Hematopoietic multipotent progenitor cell treated with erythropoietin and hydrocortisone succinate and interleukin-3 and kit ligand, for 6 days (in vitro differentiated cells): ENCODE results near the gene CEP85L.

Experiments
- DNase-seq: peaks from one replicate; pipeline ENCODE4 v3.0.0-alpha.2; 2015

CEP85L gene

DNA sequence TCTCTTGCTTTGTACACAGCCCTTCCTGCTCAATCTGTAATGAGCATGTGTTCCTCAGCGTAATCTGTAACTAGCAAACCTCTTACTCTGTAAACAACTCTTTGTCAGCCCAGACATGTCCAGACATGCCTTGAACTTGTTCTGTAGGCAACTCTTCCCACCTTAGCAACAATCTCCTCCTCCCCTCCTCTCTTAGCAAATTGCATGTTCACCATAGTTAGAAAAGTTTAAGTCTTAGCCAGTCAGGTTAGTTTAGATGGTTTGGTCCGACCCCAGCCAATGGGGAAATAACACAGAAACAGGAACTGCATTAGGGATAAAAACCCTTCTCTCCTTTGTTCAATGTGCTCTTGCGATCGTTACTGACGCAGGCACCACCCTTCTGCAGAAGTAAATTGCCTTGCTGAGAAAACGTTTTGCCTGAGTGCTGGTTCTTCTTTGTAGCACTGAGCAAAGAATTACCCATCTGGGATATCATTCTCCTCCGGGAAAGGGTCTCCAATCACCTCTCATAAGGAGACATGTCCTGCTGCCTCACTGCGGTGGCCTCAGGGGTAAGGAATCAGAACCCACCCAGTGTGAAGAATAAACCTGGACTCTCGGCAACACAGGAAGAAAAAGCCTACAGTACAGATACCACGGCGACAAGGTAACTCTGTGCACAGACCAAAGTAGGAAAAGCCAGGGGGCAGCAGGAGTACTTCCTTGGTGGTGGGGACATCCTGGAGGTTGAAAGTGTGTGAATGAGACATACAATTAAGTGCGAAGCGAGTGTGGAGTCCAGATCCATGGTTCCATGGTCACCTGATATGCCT, 77.1 kb downstream of the CEP85L start:
- peak; percentile 21 for DNase-seq

DNA sequence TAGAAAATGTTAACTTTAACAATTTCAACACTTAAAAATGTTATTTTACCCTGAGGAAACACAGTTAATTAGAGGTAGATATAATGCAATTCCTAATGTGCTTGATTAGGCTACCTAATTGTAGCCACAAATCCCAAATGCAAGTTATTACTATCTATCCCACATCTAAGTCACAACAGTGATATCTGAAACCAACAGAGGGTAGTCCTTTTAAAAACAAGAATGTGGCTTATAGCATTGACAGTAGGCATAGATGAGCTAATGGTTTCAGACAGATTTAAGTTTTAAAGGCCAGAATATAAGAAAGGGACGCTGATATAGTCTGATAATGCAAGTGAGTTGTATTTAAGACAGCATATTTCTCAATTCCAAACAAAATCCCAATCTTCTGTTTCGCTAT, 80.3 kb downstream of the CEP85L start:
- no peak for DNase-seq

DNA sequence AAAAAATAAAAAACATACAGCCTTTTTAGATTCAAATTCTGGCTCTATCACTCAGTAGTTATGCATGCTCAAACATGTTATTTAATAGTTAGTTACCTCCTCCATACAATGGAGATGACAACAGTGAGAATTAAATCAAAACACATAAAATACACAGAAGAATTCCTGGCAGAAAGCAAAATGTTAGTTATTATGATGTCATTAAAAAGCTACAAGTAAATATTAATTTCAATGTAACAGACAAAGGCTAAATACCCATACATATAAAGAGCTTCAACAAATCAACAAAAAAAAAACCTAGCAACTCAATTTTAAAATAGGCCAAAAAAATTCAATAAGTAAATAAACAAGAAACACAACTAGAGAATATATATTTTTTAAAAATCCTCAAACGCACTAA, 81.9 kb downstream of the CEP85L start:
- DNase-seq = no peak

DNA sequence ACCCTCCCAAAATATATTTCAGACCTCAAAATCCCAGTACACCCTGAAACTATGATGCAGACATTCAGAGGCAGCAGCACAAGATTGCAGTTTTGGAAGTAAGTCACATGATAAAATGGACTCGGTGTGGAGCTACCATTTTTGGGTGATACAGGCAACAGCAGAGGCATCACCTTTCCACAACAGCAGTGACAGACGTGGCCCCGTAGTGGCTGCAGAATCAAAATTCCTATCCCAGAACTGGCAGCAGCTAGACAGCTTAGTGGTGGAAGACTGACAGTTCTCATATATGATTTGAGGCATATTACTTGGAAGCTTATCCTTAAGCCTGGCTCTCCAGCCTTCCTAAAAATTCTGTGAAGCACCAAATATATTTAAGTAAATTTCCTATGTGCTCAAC, 83.4 kb downstream of the CEP85L start:
- no peak for DNase-seq

DNA sequence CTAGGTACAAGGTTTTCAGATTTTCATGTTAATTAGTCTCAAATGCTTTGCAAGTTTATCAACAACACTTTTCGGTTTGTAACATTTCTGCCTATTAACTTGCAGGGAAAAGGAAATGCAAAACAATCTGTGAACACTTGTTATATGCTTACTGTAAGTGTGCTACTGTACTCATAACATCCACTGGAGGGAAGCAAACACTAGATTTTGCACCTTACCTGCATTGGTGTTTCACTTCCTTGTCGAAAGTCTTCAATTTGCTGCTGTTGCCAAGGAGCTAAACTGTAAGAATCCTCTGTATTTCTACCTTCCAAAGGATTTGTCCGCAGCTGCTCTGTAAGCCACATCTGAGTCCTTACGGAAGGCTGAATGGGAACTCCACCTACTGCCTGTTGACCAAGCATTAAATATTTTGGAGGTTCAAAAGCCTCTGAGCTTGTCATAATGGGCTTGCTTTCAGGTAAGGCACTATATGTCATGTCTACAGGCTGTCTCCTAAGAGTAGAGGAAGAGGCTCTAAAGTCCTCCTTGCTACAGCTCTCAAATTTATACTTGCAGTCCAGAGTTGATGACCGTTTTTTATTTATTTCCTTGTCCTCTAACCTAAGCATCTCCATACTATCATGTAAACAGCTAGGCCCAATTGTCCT, 86.0 kb downstream of the CEP85L start:
- peak; percentile 60 for DNase-seq

DNA sequence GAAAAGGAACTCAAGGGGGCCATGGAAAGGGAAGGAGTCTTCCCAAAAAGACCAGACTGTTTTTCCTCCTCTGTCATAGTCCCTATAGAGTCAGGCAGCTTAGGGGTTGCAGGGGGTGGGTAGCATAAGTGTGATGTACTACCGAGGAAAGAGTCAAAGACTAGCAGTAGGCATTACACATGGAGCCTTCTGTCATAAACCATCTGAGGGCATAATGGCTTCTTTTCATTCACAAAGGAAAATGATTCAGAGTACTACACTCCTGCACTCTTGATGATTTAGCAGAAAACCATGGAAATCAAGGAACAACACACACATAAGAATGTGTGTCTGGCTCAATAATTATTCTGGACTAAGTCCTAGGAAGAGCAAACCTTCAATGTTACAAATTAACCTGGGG, 88.4 kb downstream of the CEP85L start:
- no peak for DNase-seq

DNA sequence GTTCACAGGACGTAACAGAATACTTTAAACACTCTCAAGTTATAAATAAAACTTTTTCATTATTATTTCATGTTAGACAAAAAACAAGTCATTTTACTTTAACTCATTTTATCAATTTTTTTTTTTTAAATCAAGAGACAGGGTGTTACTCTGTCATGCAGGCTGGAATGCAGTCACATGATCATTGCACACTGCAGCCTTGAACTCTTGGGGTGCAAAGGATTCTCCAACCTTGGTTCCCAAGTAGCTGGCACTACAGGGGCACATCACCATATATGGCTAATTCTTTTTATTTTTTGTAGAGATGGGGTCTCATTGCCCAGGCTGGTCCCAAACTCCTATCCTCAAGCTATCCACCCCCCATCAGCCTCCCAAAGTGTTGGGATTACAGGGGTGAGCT, 89.1 kb downstream of the CEP85L start:
- DNase-seq = no peak

DNA sequence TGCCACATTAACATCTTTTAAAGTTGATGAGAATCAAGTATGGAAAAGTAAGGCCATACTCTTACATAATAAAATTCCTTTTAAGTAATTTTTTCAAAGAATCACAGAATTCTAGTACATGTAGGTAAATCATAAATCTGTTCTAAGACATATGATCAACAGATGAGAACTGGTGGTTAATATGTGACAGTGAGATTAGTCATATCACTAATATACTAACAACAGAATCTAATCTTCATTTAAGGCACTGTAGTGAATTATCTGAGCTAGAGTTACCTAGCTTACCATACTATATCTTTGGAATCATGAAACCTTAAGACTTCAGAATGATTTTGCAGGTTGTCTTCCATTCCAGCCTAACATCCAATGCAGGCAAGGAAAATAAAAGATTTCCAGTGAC, 91.7 kb downstream of the CEP85L start:
- no peak for DNase-seq

DNA sequence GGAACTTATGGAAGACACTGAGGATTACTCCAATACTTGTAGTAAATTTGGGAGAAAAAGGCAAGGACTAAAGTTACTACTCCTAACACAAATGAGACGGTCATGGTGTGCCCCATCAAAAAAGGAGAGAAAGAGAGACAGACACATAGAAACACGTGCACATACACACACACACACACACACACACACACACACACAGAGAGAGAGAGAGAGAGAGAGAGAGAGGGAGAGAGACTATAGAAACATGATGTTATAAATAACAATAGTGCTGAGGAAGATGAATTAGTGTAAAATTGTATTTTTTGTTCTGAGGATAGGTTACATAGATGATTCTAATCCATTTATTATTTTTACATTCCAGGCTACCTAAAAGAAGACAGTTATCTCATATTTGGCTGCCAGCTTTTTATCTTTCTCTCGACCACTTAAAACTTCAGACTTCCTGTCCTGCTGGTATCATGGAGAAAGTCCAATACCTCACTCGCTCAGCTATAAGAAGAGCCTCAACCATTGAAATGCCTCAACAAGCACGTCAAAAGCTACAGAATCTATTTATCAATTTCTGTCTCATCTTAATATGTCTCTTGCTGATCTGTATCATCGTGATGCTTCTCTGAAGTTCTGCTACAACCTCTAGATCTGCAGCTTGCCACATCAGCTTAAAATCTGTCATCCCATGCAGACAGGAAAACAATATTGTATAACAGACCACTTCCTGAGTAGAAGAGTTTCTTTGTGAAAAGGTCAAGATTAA, 92.8 kb downstream of the CEP85L start:
- peak; percentile 57 for DNase-seq

DNA sequence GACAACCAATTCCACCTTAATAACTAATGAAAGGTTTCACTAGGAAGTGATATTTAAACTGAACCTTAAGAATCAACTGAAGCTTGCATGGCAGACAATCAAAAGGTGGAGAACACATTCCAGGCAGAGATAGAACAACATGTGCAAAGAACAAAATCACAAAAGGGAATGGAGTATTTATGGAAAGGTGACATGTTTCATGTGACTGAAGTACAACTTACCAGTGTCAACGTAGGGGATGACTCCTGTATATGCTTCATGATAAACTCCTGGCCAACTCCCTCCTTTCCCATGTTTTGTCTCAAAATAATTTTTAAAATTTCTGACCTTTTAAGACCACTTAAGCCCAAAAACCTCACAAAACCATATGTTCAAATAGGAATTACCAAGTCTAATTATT, 96.7 kb downstream of the CEP85L start:
- no peak for DNase-seq

DNA sequence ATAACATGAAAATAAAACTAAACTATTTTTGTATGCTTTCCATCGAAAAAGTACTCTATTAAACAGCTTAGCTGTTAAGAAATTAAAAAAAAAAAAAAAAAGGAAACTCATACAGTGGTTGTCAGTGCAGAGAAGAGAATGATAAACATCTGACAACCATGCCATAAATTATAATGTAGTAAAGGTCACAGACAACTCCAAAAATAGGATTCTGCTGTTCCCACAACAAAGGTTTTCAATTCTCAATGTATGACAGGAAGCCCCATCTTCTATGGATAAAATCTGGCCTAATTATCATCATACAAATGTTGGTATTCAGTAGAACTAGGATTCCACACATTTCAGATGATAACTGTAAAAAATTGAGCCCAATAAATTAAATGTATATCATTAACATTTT, 98.3 kb downstream of the CEP85L start:
- no peak for DNase-seq

DNA sequence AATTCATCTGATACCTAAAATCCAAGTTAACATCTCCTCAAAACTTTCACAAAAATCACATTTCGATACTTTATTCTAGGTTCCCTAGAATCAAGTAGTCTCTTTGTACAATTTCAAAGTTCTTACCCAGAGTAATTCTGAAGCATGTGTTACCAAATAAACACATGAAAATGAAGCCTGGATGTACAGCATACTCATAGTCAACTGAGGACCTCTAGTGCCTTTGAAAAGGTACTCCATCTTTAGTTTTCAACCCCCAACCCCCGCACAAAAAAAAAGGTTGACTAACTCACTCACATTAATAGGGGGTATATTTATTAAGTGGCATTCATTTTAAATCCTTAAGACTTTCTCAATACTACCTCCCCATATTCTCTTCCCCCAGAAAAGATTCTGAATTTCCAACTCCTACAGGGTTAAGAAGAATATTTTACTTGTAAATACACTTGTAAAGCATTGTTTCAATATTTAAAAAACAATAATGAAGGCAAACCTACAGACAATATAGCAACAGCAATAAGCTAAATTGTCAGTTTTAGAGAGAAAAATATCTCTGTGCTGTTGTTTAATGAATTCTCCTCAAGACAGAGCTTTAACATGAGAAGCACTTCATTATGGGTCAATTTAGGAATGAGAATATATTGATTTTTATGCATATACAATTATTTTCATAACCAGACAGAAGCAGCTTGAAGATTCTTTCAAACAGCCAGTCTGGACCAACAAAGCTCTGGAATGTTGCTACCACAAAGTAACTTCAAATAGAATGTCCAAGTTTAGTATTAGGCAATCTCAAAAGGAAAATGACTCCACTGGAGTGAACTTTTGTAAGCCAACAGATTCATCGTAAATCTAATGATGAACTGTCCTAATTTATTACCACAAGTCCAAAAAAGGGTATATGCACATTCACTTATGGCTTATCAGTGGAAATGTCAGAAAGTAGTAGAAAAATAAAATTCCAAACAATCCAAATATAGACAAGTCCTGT, 100.0 kb downstream of the CEP85L start:
- DNase-seq = peak; percentile 82

DNA sequence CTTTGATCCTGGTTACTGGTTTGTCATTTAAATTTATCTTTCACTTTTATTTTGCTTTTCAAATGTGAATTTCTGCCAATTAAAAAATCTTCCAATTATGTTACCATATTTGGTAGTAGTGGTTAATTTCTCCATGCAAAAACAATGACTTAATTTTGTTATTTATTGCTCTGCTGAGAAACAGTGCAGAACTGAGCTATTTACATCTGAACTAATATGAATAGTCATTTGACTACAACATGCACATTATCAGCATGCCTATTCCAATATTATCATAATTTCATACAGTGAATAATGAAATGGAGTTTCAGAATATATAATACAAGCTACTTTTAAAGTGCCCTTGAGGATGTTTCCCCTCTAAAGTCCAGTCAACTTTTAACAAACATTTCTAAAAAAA, 102.8 kb downstream of the CEP85L start:
- no peak for DNase-seq

DNA sequence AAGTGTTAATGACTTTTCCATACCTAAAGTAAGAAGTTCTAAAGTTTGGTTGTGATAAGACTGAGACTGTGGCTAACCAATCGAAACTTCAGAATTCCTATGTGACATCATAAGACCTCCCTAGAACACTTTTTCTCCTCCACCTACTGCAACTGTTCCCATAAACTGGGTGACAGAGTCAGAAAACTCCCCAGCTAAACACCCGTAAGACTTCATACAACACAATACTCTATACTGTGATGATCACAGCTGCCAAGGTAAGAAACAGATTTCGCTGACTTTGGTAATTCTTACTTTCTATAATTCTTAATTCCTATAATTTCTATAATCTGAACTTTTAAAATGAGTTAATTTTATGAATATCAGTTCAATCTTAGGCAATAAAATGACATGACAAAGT, 103.3 kb downstream of the CEP85L start, which contains the start of gene PLN:
Gene PLN, plus strand, starts transcription at position 161 of the 400 bp plus-strand sequence. CDS start 10,626 bp downstream, outside the sequence.
- no peak for DNase-seq

DNA sequence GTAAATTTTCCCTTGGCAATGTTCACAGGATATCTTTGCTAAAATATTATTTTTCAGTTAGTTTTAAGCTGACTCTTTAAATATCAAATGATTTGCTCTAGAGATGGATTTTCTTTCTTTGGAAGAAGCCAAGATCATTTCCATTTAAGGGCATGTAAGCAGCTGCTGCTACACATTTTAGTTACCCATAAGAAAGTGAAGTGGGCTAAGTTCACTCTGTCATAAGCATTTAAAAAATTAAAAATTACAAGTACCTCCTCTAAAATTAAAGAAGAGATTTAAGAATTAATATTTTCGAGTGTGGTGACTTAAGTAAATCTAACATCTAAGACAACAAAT, 104.5 kb downstream of the CEP85L start:
- no peak for DNase-seq

DNA sequence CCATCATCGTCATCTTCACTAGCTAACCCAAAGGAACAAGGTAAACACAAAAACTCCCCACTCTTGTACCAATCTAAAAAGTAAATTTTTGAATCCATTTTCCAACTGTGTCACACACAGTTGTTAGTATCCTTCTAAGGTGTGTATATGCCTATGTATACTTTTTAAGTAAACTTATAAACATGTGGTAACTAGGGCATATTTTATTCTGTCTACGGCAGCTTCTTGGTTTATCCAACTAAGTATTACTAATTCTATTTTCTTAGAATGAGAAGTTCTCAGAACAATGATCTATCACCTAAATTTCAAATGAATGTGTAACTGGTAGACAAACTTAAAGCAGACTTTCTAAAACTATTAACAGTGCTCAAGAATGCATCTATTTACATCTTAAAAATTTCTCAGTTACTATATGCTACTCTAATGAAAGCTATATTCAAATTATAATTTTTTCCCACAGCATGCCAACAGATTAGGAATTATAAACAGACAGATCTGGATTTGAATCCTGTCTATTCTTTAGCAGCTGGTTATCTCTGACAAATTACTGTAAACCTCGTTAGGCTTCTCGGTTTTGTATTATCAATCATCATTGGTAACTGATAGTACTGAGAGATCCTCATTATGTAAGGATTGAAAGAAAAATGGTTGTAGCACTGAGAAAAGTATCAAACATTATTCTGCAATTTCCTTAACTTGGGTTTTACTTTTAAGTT, 105.1 kb downstream of the CEP85L start:
- DNase-seq = no peak

DNA sequence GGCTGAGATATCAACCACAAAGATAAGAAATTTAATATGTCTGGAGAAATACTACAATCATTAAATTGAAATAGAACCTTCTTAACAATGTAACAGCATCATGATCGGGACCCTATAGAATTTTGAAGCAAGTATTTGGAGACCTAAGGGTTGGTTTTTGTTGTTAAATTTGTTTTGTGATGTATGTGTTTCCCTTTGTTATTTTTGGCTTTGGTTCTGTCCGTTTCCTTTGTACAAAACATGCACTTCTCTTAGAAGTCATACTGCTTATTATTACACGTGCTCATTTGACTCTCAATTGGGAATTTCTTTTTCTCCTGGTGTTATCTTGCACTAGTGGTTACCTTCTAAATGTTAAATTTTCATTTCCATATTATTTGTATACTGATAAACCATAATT, 107.3 kb downstream of the CEP85L start:
- DNase-seq = no peak

DNA sequence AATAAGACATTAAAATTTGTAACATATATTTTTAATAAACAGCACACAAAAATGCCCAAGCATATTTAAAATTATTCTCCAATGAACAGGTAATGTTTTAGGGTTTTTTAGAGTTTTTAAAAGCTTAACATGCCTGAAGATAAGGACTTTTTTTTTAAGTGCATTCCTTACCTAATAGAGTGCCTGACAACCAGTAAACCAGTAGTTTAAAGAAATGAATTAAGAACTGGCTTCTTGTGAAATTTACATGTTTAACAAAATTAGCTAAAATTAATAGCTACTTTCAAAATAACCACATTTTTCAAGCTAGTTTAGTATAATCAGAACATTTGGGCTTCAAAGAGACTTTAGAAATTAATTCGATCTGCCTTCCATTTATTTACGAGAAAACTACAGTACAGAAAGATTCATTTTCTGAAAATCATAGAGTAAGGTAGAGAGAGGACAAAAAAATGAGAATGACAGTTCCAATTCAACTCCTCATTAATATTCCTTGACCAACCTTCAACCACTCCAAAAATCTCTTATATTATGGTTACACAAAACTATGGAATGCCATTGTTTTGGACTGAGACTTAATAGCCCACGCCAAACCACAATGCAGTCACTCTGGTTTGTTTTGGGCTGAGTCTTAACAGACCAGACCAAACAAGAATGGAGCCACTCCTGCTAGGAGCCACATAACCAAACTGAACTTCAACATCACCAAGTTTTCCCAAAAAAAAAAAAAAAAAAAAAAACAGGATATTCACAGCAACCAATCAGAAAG, 109.0 kb downstream of the CEP85L start:
- no peak for DNase-seq

DNA sequence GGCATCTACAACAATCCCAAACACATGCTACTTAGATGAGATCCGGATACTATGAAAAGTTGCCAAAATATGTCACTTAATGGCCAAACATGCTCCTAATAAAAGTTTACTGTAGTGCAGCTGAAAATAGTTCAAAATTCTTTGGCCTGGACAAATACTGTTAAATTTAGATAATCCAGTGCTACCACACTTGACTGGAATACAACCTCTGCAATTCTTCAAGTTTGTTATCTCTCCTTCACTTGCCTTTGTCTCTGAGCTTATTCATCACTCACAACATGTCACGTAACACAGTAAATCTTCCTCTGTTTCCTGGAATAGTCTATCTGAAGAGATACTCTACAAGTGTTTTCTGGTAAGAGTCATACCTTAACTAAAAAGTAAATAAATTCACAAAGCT, 113.8 kb downstream of the CEP85L start:
- peak; percentile 8 for DNase-seq

DNA sequence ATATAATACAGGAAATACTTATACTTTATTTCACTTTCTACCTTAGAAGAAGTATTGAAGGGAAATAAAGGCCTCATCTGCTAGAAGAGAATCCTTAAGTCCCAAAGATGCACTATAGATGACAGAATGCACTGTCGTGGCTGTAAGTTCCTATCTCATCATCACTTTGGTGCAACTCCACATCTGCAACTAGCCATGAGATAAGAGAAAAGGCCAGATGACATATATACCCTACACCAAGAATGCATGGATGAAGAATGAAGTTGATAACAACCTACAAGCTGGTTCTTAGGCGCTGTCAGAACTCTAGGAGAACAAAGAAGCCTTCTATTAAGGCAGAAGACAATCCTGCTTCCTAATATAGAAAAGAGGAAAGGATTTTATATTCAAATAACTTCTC, 114.9 kb downstream of the CEP85L start:
- DNase-seq = peak; percentile 10

DNA sequence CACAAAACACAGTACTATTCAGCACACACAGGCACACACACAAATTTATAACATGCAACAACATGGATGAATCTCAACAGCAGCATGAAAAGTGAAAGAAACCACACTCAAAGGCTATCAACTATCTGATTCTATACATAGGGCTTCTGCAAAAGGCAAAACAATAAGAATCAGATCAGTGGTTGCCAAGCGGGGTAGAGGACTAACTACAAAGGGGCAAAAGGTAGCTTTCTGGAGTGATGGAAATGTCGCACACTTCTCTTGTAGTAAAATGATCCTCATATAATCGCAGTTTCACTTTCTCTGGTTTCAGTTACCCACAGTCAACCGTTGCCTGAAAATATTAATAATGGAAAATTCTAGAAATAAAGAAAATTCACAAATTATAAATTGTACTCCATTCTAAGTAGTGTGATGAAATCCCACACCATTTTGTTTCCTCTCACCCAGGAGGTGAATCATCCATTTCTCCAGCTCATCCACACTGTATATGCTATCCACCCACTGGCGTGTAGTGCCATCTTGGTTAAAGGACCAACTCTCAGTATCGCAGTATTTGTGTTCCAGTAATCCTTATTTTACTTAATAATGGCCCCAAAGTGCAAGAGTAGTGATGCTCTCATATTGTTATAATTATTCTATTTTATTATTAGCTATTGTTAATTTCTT, 116.1 kb downstream of the CEP85L start:
- no peak for DNase-seq
